Testis (tissue), 2 donors: Measurements from ENCODE around the gene MGAT5.

Experiments
- POLR2A ChIP-seq: fragments of 450-650 bp; IDR thresholded peaks from one replicate; pipeline ENCODE4 v1.6.1; 2017; ENCODE audit warnings: antibody characterized with exemption, mild to moderate bottlenecking, moderate library complexity
- TF ChIP-seq, protein P1 (sequence below), 3 experiments: fragments of 450-650 bp in 2 of 3; fragments of 200-600 bp in 1 of 3; sonication (generic) in 1 of 3; IDR thresholded peaks; one replicate each; pipeline ENCODE4 v1.5.1; 2016 to 2019; ENCODE audit warnings: antibody characterized with exemption in 3 of 3, mild to moderate bottlenecking in 2 of 3, moderate library complexity in 1 of 3

DNA sequence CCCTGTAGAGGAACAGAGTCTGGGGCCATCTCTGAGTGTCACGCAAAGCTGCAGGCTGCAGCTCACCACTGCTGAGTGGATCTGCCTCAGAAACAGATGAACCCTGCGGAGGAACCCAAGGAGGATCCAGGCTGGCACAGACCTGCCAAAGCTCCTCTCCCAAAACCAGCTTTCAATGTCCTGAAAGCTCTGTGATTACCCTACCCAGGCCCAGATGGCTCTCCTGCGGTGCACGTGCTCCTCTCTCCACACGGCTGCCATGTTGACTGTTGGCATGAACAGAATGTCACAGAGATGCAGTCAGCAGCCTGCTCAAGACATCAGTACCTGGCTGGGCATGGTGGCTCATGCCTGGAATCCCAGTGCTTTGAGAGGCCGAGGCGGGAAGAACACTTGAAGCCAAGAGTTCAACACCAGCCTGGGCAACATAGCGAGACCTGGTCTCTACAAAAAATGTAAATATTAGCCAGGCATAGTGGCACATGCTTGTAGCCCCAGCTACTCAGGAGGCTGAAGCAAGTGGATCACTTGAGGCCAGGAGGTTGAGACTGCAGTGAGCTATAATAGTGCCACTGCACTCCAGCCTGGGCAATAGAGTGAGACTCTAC lies 216.8 kb downstream of the MGAT5 start:
- no peak for TF ChIP-seq POLR2A
- TF ChIP-seq, protein P1, sequence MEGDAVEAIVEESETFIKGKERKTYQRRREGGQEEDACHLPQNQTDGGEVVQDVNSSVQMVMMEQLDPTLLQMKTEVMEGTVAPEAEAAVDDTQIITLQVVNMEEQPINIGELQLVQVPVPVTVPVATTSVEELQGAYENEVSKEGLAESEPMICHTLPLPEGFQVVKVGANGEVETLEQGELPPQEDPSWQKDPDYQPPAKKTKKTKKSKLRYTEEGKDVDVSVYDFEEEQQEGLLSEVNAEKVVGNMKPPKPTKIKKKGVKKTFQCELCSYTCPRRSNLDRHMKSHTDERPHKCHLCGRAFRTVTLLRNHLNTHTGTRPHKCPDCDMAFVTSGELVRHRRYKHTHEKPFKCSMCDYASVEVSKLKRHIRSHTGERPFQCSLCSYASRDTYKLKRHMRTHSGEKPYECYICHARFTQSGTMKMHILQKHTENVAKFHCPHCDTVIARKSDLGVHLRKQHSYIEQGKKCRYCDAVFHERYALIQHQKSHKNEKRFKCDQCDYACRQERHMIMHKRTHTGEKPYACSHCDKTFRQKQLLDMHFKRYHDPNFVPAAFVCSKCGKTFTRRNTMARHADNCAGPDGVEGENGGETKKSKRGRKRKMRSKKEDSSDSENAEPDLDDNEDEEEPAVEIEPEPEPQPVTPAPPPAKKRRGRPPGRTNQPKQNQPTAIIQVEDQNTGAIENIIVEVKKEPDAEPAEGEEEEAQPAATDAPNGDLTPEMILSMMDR (IDR thresholded peaks at IDR 0.05) = no peak
